Prostate gland (tissue), 2 donors: ENCODE results near the gene ADD3. TPM values are rescaled to one million over a fixed set of nuclear protein-coding genes. Genes with fewer than 3 reads are reported as not detected.

Experiments used
- DNase-seq: peaks from one replicate; pipeline ENCODE4 v3.0.0-alpha.2; 2019; ENCODE audit warnings: low spot score
- H3K27ac ChIP-seq, 2 donors: fragments of 200-600 bp; sonication (generic); 2 replicates each; pipeline ENCODE4 v1.5.1; 2017 to 2019
- H3K27me3 ChIP-seq: fragments of 200-600 bp; sonication (generic); replicated peaks from 2 replicates; pipeline ENCODE4 v1.5.1; 2019; ENCODE audit not compliant: insufficient read depth
- H3K36me3 ChIP-seq, 2 donors: fragments of 200-600 bp; sonication (generic); 1 replicate in 1 of 2; 2 replicates in 1 of 2; pipeline versions ENCODE4 v1.5.1 to v1.8.1; 2017 to 2019
- H3K4me1 ChIP-seq: fragments of 200-600 bp; sonication (generic); replicated peaks from 2 replicates; pipeline ENCODE4 v1.5.1; 2019
- H3K4me3 ChIP-seq, 2 donors: fragments of 200-600 bp; sonication (generic); 2 replicates each; pipeline ENCODE4 v1.5.1; 2017 to 2019
- H3K9me3 ChIP-seq: fragments of 200-600 bp; sonication (generic); 2 replicates; pipeline ENCODE4 v1.5.1; 2017
- CTCF ChIP-seq, 4 experiments: fragments of 200-600 bp in 2 of 4; fragments of 450-650 bp in 2 of 4; sonication (generic) in 2 of 4; IDR thresholded peaks; 1 replicate in 3 of 4; 2 replicates in 1 of 4; pipeline ENCODE4 v1.5.1; 2016 to 2019; ENCODE audit warnings: antibody characterized with exemption in 4 of 4, mild to moderate bottlenecking in 2 of 4, moderate library complexity in 2 of 4
- POLR2A ChIP-seq: fragments of 450-650 bp; IDR thresholded peaks from one replicate; pipeline ENCODE4 v1.6.1; 2016; ENCODE audit warnings: antibody characterized with exemption, mild to moderate bottlenecking
- POLR2AphosphoS5 ChIP-seq: sonication (generic); formaldehyde crosslinking; IDR thresholded peaks from one replicate; pipeline ENCODE4 v1.6.1; 2017; ENCODE audit warnings: antibody characterized with exemption
- WGBS: methylation state at CpG from one replicate; pipeline ENCODE4 v1.1.5; 2018; 5-methylcytosine and 5-hydroxymethylcytosine counted together
- intact Hi-C: fragments of 100-400 bp; cut with DNase I; formaldehyde crosslinking; loops from one replicate; pipeline ENCODE4 v1.14.2; 2022
- total RNA-seq, 2 donors: library from RNA; depleted of rRNA; stranded (reverse); fragments of >200 nt; gene quantifications; one replicate each; pipeline ENCODE4 v1.1.0, GENCODE V29; 2016

The ADD3 gene
- total RNA-seq, 2 donors from 2014 or later: 76.4 to 127 TPM

GRCh38 chr10:110142965-110143364 lies 135.2 kb downstream of the ADD3 start:
- Histone ChIP-seq H3K36me3 (no peaks in the 10 kb centered on the region), H3K4me1 (no peaks in the 10 kb centered on the region), H3K9me3 (no peaks in the 10 kb centered on the region), H3K4me3 (no peak overlapping the region), H3K27me3 (no peaks in the 10 kb centered on the region), H3K27ac (no peak overlapping the region)
- 79% methylated on average over 6 of the region's 6 CpGs for WGBS
- DNase-seq: no peak
- intact Hi-C loops: no loop called here
- TF ChIP-seq CTCF (IDR thresholded peaks at IDR 0.05) (no peak), POLR2AphosphoS5 (no peak), POLR2A (no peak)

GRCh38 chr10:110144507-110144906 lies 136.7 kb downstream of the ADD3 start:
- Histone ChIP-seq H3K9me3 (no peaks in the 10 kb centered on the region), H3K36me3 (no peaks in the 10 kb centered on the region), H3K4me1 (no peaks in the 10 kb centered on the region), H3K27me3 (no peaks in the 10 kb centered on the region), H3K27ac (no peak overlapping the region), H3K4me3 (no peak overlapping the region)
- no peak for DNase-seq
- 84% methylated on average over 1 of the region's 1 CpG for WGBS
- intact Hi-C loops: no loop called here
- TF ChIP-seq CTCF (IDR thresholded peaks at IDR 0.05) (no peak), POLR2A (no peak), POLR2AphosphoS5 (no peak)

GRCh38 chr10:110147961-110148360 lies 140.2 kb downstream of the ADD3 start:
- DNase-seq: no peak
- TF ChIP-seq POLR2AphosphoS5 (no peak), CTCF (IDR thresholded peaks at IDR 0.05) (no peak), POLR2A (no peak)
- intact Hi-C loops: no loop called here
- Histone ChIP-seq H3K9me3 (no peaks in the 10 kb centered on the region), H3K4me1 (no peaks in the 10 kb centered on the region), H3K4me3 (no peak overlapping the region), H3K27ac (no peak overlapping the region), H3K27me3 (peaks cover 5% of the 10 kb centered on the region), H3K36me3 (no peaks in the 10 kb centered on the region)
- 43% methylated on average over 8 of the region's 8 CpGs for WGBS

- Histone ChIP-seq H3K27me3 (peaks cover 8% of the 10 kb centered on the region), H3K4me3 (no peak overlapping the region), H3K4me1 (no peaks in the 10 kb centered on the region), H3K9me3 (no peaks in the 10 kb centered on the region), H3K36me3 (no peaks in the 10 kb centered on the region), H3K27ac (no peak overlapping the region)
- TF ChIP-seq POLR2A (no peak), POLR2AphosphoS5 (no peak), CTCF (IDR thresholded peaks at IDR 0.05) (no peak)
- DNase-seq: no peak
- 88% methylated on average over 8 of the region's 8 CpGs for WGBS
- intact Hi-C loops: no loop called here
These were observed 141.5 kb downstream of the ADD3 start for GRCh38 chr10:110149259-110149658.

- 92% methylated on average over 4 of the region's 4 CpGs for WGBS
- no peak for DNase-seq
- TF ChIP-seq POLR2AphosphoS5 (no peak), CTCF (IDR thresholded peaks at IDR 0.05) (no peak), POLR2A (no peak)
- Histone ChIP-seq H3K4me1 (no peaks in the 10 kb centered on the region), H3K4me3 (no peak overlapping the region), H3K36me3 (no peaks in the 10 kb centered on the region), H3K27me3 (peaks cover 8% of the 10 kb centered on the region), H3K9me3 (no peaks in the 10 kb centered on the region), H3K27ac (no peak overlapping the region)
- intact Hi-C loops: no loop called here
These were observed 142.3 kb downstream of the ADD3 start for GRCh38 chr10:110150046-110150445.
